GM19463 (cell line): ENCODE data around the gene FAM120C.

ENCODE experiments used
- ATAC-seq: cut with Tn5 transposase; IDR thresholded peaks from one replicate; pipeline ENCODE4 v1.9.1; 2021; ENCODE audit warnings: mild to moderate bottlenecking, moderate library complexity; ENCODE audit not compliant: unreplicated experiment

The FAM120C gene

GRCh38 chrX:54166915-54167314 is 16.1 kb downstream of the FAM120C start:
- ATAC-seq: no peak

- no peak for ATAC-seq
Observed at GRCh38 chrX:54157561-54157960, 25.5 kb downstream of the FAM120C start.

GRCh38 chrX:54134269-54134668 is 48.8 kb downstream of the FAM120C start:
- ATAC-seq: no peak

GRCh38 chrX:54116391-54116790 is 66.7 kb downstream of the FAM120C start:
- ATAC-seq: no peak

- ATAC-seq: no peak
Observed at GRCh38 chrX:54093571-54093970, 89.5 kb downstream of the FAM120C start.

GRCh38 chrX:54093159-54093558 is 89.9 kb downstream of the FAM120C start:
- ATAC-seq: no peak

GRCh38 chrX:54090880-54091279 is 92.2 kb downstream of the FAM120C start:
- no peak for ATAC-seq

- ATAC-seq: no peak
Observed at GRCh38 chrX:54089191-54089590, 93.9 kb downstream of the FAM120C start.

GRCh38 chrX:54087661-54088060 is 95.4 kb downstream of the FAM120C start:
- ATAC-seq: no peak

- no peak for ATAC-seq
Observed at GRCh38 chrX:54085666-54086065, 97.4 kb downstream of the FAM120C start.

GRCh38 chrX:54076903-54077302 is 106.2 kb downstream of the FAM120C start:
- no peak for ATAC-seq

- ATAC-seq: no peak
Observed at GRCh38 chrX:54074826-54075225, 108.2 kb downstream of the FAM120C start.

GRCh38 chrX:54067766-54068165 is 115.3 kb downstream of the FAM120C start:
- no peak for ATAC-seq

GRCh38 chrX:54066841-54067240 is 116.2 kb downstream of the FAM120C start:
- ATAC-seq: no peak

- no peak for ATAC-seq
Observed at GRCh38 chrX:54064564-54064963, 118.5 kb downstream of the FAM120C start.

- ATAC-seq: no peak
Observed at GRCh38 chrX:54063361-54063760, 119.7 kb downstream of the FAM120C start.

GRCh38 chrX:54049801-54050200 is 133.3 kb downstream of the FAM120C start:
- no peak for ATAC-seq

GRCh38 chrX:54048412-54048811 is 134.6 kb downstream of the FAM120C start:
- ATAC-seq: no peak

GRCh38 chrX:54045563-54046228 is 137.4 kb downstream of the FAM120C start:
- ATAC-seq: no peak

- ATAC-seq: no peak
Observed at GRCh38 chrX:54044877-54045338, 138.1 kb downstream of the FAM120C start.

- peak; percentile 78 for ATAC-seq
Observed at GRCh38 chrX:54044126-54044876, 138.8 kb downstream of the FAM120C start, which contains the start of gene PHF8. Gene PHF8, minus strand, starts transcription at chrX:54044473. Its CDS starts 1,745 bp downstream, at chrX:54042728.

GRCh38 chrX:54043541-54044125 is 139.4 kb downstream of the FAM120C start:
- peak; percentile 14 for ATAC-seq
